Caco-2 (cell line): ENCODE results near the gene EWSR1. TPM values are rescaled to one million over a fixed set of nuclear protein-coding genes. Genes with fewer than 3 reads are reported as not detected.

Experiments used
- BruUV-seq: library from RNA; stranded (reverse); fragments of 400-500 nt; replicated peaks from 2 replicates; lab custom pipeline; 2021; lab: Mats Ljungman, UMichigan
- CTCF ChIA-PET: fragments of 300-600 bp; sonication (Branson Sonifier 250); formaldehyde crosslinking; loops from one replicate; lab custom pipeline; 2022; ENCODE audit warnings: antibody characterized with exemption; lab: Charles Lee
- POLR2A ChIA-PET: fragments of 300-600 bp; sonication (Branson Sonifier 250); formaldehyde crosslinking; loops from one replicate; lab custom pipeline; 2022; ENCODE audit warnings: antibody characterized with exemption; lab: Charles Lee
- DNase-seq, 2 experiments: peaks; one replicate each; pipeline versions ENCODE4 v3.0.0 to v3.0.0-alpha.2; 2020 to 2022
- H3K27me3 ChIP-seq: replicated peaks from 2 replicates; pipeline ENCODE4 v1.6.0; 2011; ENCODE audit warnings: low read length; ENCODE audit not compliant: control insufficient read depth, insufficient read depth
- H3K36me3 ChIP-seq: 2 replicates; pipeline ENCODE4 v1.5.1; 2011; ENCODE audit warnings: low read length; ENCODE audit not compliant: control insufficient read depth, insufficient read depth
- H3K4me1 ChIP-seq: fragments of 250-450 bp; sonication (Bioruptor Pico); 2 replicates; pipeline ENCODE4 v1.5.1; 2020; ENCODE audit warnings: mild to moderate bottlenecking
- H3K4me3 ChIP-seq: 2 replicates; pipeline ENCODE4 v1.5.1; 2011; ENCODE audit warnings: low read depth, mild to moderate bottlenecking, control low read depth, low read length
- H3K9me3 ChIP-seq: fragments of 250-450 bp; sonication (Bioruptor Pico); 2 replicates; pipeline ENCODE4 v1.5.1; 2020; ENCODE audit warnings: mild to moderate bottlenecking, moderate library complexity
- H3K27ac Mint-ChIP-seq: one replicate; pipeline ENCODE4 v1.8.0; 2022; ENCODE audit warnings: mixed read lengths; ENCODE audit not compliant: unreplicated experiment
- H3K27me3 Mint-ChIP-seq: one replicate; pipeline ENCODE4 v1.8.0; 2022; ENCODE audit warnings: mixed read lengths; ENCODE audit not compliant: insufficient read depth, unreplicated experiment
- H3K36me3 Mint-ChIP-seq: one replicate; pipeline ENCODE4 v1.8.0; 2022; ENCODE audit warnings: mild to moderate bottlenecking, mixed read lengths; ENCODE audit not compliant: insufficient read depth, unreplicated experiment
- H3K4me1 Mint-ChIP-seq: one replicate; pipeline ENCODE4 v1.8.0; 2022; ENCODE audit warnings: low read depth, mixed read lengths; ENCODE audit not compliant: unreplicated experiment
- H3K4me3 Mint-ChIP-seq: one replicate; pipeline ENCODE4 v1.8.0; 2022; ENCODE audit warnings: mild to moderate bottlenecking, moderate library complexity, mixed read lengths; ENCODE audit not compliant: unreplicated experiment
- H3K9me3 Mint-ChIP-seq: one replicate; pipeline ENCODE4 v1.8.0; 2022; ENCODE audit warnings: mixed read lengths; ENCODE audit not compliant: unreplicated experiment
- intact Hi-C: fragments of 100-400 bp; cut with micrococcal nuclease; formaldehyde crosslinking; loops from one replicate; pipeline ENCODE4 v1.10.0; 2022; ENCODE audit not compliant: unreplicated experiment
- total RNA-seq: library from RNA; stranded (reverse); gene quantifications from 2 replicates; pipeline ENCODE4 v1.2.3, GENCODE V29; 2022
- TF ChIP-seq, protein P1 (sequence below), 2 experiments: fragments of 200-600 bp in 1 of 2; IDR thresholded peaks; 1 replicate in 1 of 2; 2 replicates in 1 of 2; pipeline versions ENCODE4 v1.5.1 to v1.8.0; 2011 to 2022; ENCODE audit warnings: antibody characterized with exemption in 1 of 2, control low read depth in 1 of 2, inconsistent platforms in 1 of 2, low read depth in 1 of 2, low read length in 1 of 2, mild to moderate bottlenecking in 1 of 2, moderate library complexity in 1 of 2; ENCODE audit not compliant: insufficient read depth in 1 of 2, severe bottlenecking in 1 of 2, unreplicated experiment in 1 of 2

Gene EWSR1
- total RNA-seq, 1 experiment from 2014 or later, result 358 TPM

DNA sequence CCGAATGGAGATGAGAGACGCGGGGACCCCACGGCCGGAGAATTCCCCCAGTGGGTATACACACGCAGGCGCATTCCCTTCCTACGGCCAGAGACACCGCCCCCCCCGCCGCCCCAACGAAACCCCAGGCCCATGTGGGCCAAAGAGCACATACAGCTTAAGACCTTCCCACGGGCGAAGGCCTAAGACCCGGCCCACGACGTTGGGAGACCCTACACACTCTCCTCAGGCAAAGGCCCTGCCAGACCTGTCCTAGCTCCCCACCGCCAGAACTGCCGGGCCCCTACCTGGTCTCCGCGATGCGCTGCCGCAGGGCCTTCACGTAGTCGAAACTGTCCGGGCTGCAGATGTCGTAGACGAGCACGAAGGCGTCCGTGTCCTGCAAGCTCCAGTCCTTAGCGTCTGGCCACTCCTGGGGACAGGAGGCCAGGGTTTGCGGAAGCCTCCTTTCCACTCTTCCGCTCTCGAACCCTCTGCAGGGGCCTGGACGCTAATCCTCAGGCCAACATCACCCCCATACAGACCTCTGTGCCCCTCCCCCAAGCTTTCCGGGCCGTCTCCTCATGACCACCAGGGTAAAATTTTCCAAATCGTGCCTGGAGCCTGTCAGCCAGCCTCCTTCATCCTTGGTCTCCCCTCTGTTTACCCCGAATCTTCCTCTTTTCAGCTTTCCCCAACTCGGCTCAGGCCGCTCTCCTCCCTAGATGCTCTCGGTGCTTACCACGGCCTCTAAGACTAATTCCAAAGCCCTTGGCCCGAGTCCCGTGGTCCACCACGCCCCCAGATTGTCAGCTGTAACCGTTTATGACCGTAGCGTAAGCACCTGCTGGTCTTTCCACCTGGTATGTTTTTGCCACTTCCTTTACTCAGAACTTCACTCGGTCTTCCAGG lies 45.8 kb downstream of the EWSR1 start:
- H3K9me3 ChIP-seq, result no peaks in the 10 kb centered on the region
- ChIA-PET CTCF (no interaction called here), POLR2A (no interaction called here)
- H3K4me3 ChIP-seq, result peak overlapping the region; percentile 36; the same call in 1 of the 2 replicates
- peaks cover 12% of the 10 kb centered on the region for H3K4me1 Mint-ChIP-seq
- peak overlapping the region; percentile 62 for H3K4me3 Mint-ChIP-seq
- peaks cover 14% of the 10 kb centered on the region for H3K36me3 Mint-ChIP-seq
- TF ChIP-seq, protein P1, sequence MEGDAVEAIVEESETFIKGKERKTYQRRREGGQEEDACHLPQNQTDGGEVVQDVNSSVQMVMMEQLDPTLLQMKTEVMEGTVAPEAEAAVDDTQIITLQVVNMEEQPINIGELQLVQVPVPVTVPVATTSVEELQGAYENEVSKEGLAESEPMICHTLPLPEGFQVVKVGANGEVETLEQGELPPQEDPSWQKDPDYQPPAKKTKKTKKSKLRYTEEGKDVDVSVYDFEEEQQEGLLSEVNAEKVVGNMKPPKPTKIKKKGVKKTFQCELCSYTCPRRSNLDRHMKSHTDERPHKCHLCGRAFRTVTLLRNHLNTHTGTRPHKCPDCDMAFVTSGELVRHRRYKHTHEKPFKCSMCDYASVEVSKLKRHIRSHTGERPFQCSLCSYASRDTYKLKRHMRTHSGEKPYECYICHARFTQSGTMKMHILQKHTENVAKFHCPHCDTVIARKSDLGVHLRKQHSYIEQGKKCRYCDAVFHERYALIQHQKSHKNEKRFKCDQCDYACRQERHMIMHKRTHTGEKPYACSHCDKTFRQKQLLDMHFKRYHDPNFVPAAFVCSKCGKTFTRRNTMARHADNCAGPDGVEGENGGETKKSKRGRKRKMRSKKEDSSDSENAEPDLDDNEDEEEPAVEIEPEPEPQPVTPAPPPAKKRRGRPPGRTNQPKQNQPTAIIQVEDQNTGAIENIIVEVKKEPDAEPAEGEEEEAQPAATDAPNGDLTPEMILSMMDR (IDR thresholded peaks at IDR 0.05; ENCODE audit: insufficient read depth in 1 of 2, low read depth in 1 of 2, low read length in 1 of 2, severe bottlenecking in 1 of 2, unreplicated experiment in 1 of 2), result no peak
- peak; percentile 34 to 35 for DNase-seq
- intact Hi-C loops, result no loop called here
- H3K4me1 ChIP-seq, result peaks cover 35% of the 10 kb centered on the region
- H3K27me3 ChIP-seq, result no peaks in the 10 kb centered on the region; the same call in none of the 2 replicates
- no peak overlapping the region for H3K27ac Mint-ChIP-seq
- no peaks in the 10 kb centered on the region for H3K9me3 Mint-ChIP-seq
- 0 out of 2 replicates have a peak, but pooled peaks cover 1% of the 10 kb centered on the region for H3K36me3 ChIP-seq
- no TSS peak for BruUV-seq
- peaks cover 12% of the 10 kb centered on the region for H3K27me3 Mint-ChIP-seq

DNA sequence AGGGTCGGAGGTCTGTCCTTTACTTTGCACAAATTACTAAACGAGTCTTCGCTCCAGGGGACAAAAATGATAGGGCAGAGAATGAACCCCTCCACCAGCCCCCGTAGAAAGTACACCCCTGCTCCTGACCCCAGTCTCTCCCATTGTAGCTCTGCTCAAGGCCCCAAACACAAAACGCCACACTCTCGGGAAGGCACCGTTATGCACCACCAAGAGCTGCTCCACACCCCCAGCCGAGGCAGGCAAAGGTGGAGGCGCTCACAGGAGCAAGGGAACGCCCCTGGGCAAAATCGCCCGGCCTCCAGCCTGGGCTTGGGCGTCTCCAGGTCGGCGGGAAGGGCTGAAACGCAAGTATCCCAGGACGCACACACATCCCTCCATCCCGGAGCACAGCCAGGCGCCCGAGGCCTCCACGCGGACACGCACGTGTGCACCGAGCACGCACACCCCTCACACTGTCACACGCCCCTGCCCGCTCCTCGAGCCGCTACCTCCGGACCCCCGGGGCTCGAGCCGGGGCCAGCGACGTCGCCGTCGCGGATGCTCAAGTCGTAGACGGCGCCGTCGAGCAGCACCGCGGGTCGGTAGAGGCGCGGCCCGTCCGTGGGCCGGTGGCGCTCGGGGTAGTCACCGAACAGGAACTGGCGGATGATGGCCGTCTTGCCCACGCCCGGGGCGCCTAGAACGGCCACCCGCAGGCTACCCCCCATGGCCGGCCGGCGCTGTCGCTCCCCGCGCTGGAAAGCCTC lies 46.6 kb downstream of the EWSR1 start:
- Mint-ChIP-seq H3K4me1 (peaks cover 12% of the 10 kb centered on the region), H3K36me3 (peaks cover 14% of the 10 kb centered on the region), H3K27ac (no peak overlapping the region), H3K4me3 (peak overlapping the region; percentile 62), H3K27me3 (peaks cover 12% of the 10 kb centered on the region), H3K9me3 (no peaks in the 10 kb centered on the region)
- Histone ChIP-seq H3K27me3 (no peaks in the 10 kb centered on the region; the same call in none of the 2 replicates), H3K4me1 (peaks cover 26% of the 10 kb centered on the region), H3K4me3 (peak overlapping the region; percentile 36), H3K36me3 (0 out of 2 replicates have a peak, but pooled peaks cover 1% of the 10 kb centered on the region), H3K9me3 (no peaks in the 10 kb centered on the region)
- intact Hi-C loops, result no loop called here
- ChIA-PET CTCF (no interaction called here), POLR2A (no interaction called here)
- BruUV-seq, result no TSS peak
- DNase-seq, result peak in 1 of 2 experiments; percentile 44
- TF ChIP-seq, protein P1 (IDR thresholded peaks at IDR 0.05; ENCODE audit: insufficient read depth in 1 of 2, low read depth in 1 of 2, low read length in 1 of 2, severe bottlenecking in 1 of 2, unreplicated experiment in 1 of 2), result no peak
